Measurements from ENCODE around the gene KIF1B. TPM values are rescaled to one million over a fixed set of nuclear protein-coding genes. Genes with fewer than 3 reads are reported as not detected.

Gene KIF1B
- total RNA-seq, 4 donors from 2014 or later, result 53.0 to 78.2 (median 64.8) TPM

DNA sequence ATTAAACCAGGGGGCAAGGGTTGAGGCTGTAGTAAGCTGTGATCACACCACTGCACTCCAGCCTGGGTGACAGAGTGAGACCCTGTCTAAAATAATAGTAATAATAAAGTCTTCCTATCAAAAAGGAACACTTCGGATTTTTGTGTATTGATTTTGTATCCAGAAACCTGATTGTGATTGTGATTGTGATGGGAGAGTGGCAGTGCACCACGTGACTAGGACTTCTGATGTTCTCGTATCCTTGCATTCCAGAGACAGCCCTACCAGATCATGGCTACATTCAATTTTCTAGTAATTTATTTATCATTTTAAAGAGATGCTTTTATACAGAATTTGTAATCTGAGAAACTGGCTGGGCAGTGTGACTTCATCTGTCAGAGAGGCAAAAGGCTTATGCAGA lies 2.6 kb upstream of the KIF1B start:
- H3K9me3 ChIP-seq, result no peaks in the 10 kb centered on the region
- TF ChIP-seq, protein P1, sequence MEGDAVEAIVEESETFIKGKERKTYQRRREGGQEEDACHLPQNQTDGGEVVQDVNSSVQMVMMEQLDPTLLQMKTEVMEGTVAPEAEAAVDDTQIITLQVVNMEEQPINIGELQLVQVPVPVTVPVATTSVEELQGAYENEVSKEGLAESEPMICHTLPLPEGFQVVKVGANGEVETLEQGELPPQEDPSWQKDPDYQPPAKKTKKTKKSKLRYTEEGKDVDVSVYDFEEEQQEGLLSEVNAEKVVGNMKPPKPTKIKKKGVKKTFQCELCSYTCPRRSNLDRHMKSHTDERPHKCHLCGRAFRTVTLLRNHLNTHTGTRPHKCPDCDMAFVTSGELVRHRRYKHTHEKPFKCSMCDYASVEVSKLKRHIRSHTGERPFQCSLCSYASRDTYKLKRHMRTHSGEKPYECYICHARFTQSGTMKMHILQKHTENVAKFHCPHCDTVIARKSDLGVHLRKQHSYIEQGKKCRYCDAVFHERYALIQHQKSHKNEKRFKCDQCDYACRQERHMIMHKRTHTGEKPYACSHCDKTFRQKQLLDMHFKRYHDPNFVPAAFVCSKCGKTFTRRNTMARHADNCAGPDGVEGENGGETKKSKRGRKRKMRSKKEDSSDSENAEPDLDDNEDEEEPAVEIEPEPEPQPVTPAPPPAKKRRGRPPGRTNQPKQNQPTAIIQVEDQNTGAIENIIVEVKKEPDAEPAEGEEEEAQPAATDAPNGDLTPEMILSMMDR (IDR thresholded peaks at IDR 0.05), result no peak
- no peak for TF ChIP-seq POLR2AphosphoS5 (IDR thresholded peaks at IDR 0.05)
- no peak for TF ChIP-seq POLR2A (IDR thresholded peaks at IDR 0.05; ENCODE audit: low read depth)
- TF ChIP-seq EP300 (IDR thresholded peaks at IDR 0.05), result no peak
- H3K27me3 ChIP-seq, result no peaks in the 10 kb centered on the region
- H3K4me1 ChIP-seq, result peaks cover 20 to 29% (median 23%) of the 10 kb centered on the region in 4 donors
- DNase-seq (ENCODE audit: extremely low spot score), result no peak
- no peak overlapping the region for H3K4me3 ChIP-seq
- no peaks in the 10 kb centered on the region for H3K36me3 ChIP-seq
- H3K27ac ChIP-seq (replicated peaks in 1 of 4), result no peak overlapping the region
- 93% methylated on average over 3 of the region's 3 CpGs for WGBS
- intact Hi-C loops (cut with DNase I), result loop anchor here (5.0 kb wide), 1 partner anchor 129 kb away; no protein-coding TSS in a partner anchor

DNA sequence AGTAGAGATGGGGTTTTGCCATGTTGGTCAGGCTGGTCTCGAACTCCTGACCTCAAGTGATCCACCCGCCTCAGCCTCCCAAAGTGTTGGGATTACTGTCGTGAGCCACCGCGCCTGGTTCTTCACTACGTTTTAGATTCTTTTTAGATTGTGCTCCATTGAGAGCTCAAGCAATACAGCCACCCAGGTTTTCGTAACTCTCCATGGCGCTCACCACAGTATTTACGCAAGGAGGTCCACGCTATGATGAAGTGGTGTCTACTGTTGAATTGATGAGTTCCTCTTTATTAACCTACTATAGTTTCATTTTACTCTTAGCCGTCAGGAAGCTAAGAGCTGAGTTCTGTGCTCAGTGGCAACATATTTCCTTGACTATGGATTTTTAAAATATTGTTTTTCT lies 1.8 kb upstream of the KIF1B start:
- no peaks in the 10 kb centered on the region for H3K36me3 ChIP-seq
- H3K27ac ChIP-seq (replicated peaks in 1 of 4), result peak overlapping the region; percentile 100
- intact Hi-C loops (cut with DNase I), result loop anchor here (5.0 kb wide), 1 partner anchor 129 kb away; no protein-coding TSS in a partner anchor
- DNase-seq (ENCODE audit: extremely low spot score), result no peak
- H3K4me3 ChIP-seq, result no peak overlapping the region
- TF ChIP-seq EP300 (IDR thresholded peaks at IDR 0.05), result no peak
- H3K27me3 ChIP-seq, result no peaks in the 10 kb centered on the region
- H3K9me3 ChIP-seq, result no peaks in the 10 kb centered on the region
- H3K4me1 ChIP-seq, result peaks cover 27 to 36% (median 30%) of the 10 kb centered on the region in 4 donors
- WGBS, result 82% methylated on average over 11 of the region's 11 CpGs

DNA sequence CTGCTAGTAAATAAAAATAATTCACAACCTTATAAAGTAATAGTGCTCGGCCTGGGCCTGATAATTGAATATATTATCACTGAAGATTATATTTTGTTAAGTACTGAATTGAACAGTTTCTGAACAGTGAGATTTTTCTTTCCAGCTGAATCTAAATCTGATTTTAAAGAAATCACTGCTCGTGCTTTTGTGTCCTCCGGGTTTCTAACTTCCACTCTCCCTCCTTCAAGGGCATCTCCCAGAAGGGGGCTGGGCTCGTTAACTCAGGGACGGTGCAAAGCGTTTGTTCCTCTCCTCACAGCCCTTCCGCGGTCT lies 823 bp upstream of the KIF1B start:
- no peaks in the 10 kb centered on the region for H3K36me3 ChIP-seq
- no peaks in the 10 kb centered on the region for H3K9me3 ChIP-seq
- peak overlapping the region; percentile 95 to 100 (median 98) for H3K4me3 ChIP-seq
- DNase-seq (ENCODE audit: extremely low spot score), result no peak
- intact Hi-C loops (cut with DNase I), result loop anchor here (5.0 kb wide), 1 partner anchor 128 kb away; no protein-coding TSS in a partner anchor
- H3K27me3 ChIP-seq, result no peaks in the 10 kb centered on the region
- TF ChIP-seq POLR2AphosphoS5 (IDR thresholded peaks at IDR 0.05), result no peak
- TF ChIP-seq, protein P1 (IDR thresholded peaks at IDR 0.05), result no peak
- TF ChIP-seq EP300 (IDR thresholded peaks at IDR 0.05), result no peak
- peaks cover 30 to 46% (median 40%) of the 10 kb centered on the region in 4 donors for H3K4me1 ChIP-seq
- WGBS, result 1% methylated on average over 8 of the region's 8 CpGs
- H3K27ac ChIP-seq (replicated peaks in 1 of 4), result peak overlapping the region; percentile 100

DNA sequence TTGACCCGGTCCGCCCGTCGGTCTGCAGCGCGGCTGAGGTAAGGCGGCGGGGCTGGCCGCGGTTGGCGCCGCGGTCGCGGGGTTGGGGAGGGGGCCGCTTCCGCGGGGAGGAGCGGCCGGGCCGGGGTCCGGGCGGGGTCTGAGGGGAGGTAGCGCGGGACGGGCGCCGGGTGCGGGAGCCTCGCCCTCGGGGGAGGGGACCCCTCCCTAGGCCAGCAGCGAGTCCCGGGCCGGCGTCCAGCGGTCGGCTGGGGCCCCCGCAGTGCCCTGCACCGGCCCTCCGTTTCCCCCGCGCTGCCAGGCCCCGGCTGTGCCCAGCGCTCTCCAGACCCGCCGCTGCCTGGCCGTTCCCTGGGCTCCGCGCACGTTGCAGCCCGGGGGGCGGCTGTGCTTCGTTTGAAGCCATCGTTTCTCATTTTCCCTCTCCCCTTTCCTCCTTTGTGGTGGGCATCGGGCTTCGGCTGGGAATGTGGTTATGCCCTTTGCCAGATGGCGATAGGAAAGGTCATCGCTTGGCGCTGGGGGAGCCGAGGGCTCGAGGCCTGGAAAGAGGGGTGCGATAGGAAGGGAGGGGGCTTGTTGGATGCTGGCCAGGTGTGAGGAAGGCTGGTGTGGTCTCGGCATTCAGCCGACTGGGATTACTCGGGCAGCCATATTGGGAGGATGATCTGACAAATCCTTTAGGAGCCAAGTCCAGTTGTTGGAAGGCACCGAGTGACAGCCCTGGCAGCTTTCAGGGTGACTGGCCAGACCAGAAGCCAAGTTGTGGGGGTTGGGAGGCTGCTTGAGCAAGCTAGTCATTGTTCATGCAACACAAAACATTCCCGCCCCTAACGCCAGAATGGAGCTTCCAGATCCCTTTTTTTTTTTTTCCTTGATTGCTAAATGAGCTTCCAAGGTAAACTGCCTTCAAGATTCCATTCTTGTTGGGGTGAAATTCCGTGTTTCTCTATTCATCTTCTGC lies 753 bp downstream of the KIF1B start:
- intact Hi-C loops (cut with DNase I), result loop anchor here (5.0 to 10.0 kb wide), 2 partner anchors 41 to 74 kb away; no protein-coding TSS in a partner anchor

More for the DNA sequence above, 753 bp downstream of the KIF1B start:
- no peaks in the 10 kb centered on the region for H3K9me3 ChIP-seq
- H3K27me3 ChIP-seq, result no peaks in the 10 kb centered on the region
- H3K36me3 ChIP-seq, result no peaks in the 10 kb centered on the region
- H3K4me3 ChIP-seq, result peak overlapping the region; percentile 95 to 100 (median 98)
- DNase-seq (ENCODE audit: extremely low spot score), result peak; percentile 97
- H3K27ac ChIP-seq (replicated peaks in 1 of 4), result peak overlapping the region; percentile 100
- under 1% methylated on average over 38 of the region's 69 CpGs for WGBS
- peaks cover 40 to 60% (median 54%) of the 10 kb centered on the region in 4 donors for H3K4me1 ChIP-seq
- TF ChIP-seq, protein P1 (IDR thresholded peaks at IDR 0.05), result peak in 1 of 3 experiments; percentile 3
- TF ChIP-seq POLR2A (IDR thresholded peaks at IDR 0.05; ENCODE audit: low read depth) (no peak), EP300 (IDR thresholded peaks at IDR 0.05) (no peak), POLR2AphosphoS5 (IDR thresholded peaks at IDR 0.05) (peak; percentile 89 to 92)
